MM.1S (cell line): ENCODE results near the gene MAP4.

Source experiments
- DNase-seq: peaks from one replicate; pipeline ENCODE4 v3.0.0-alpha.2; 2015
- H2AFZ ChIP-seq: fragments of 300-600 bp; sonication (generic); 2 replicates; pipeline ENCODE4 v1.6.0; 2016; ENCODE audit warnings: antibody characterized with exemption, low read length
- H3F3A ChIP-seq: fragments of 300-600 bp; sonication (generic); 2 replicates; pipeline ENCODE4 v1.6.1; 2016; ENCODE audit warnings: mild to moderate bottlenecking, antibody characterized with exemption, low read length, moderate library complexity, mixed read lengths; ENCODE audit not compliant: insufficient read depth
- H3K27ac ChIP-seq: fragments of 300-600 bp; sonication (generic); 2 replicates; pipeline ENCODE4 v1.5.1; 2016; ENCODE audit warnings: mild to moderate bottlenecking, low read length
- H3K27me3 ChIP-seq: fragments of 300-600 bp; sonication (generic); replicated peaks from 2 replicates; pipeline ENCODE4 v1.6.0; 2016; ENCODE audit warnings: low read length; ENCODE audit not compliant: insufficient read depth
- H3K36me3 ChIP-seq: fragments of 300-600 bp; sonication (generic); replicated peaks from 2 replicates; pipeline ENCODE4 v1.6.1; 2016; ENCODE audit warnings: mild to moderate bottlenecking, low read length, mixed read lengths; ENCODE audit not compliant: insufficient read depth
- H3K4me1 ChIP-seq: fragments of 300-600 bp; sonication (generic); 2 replicates; pipeline ENCODE4 v1.6.1; 2016; ENCODE audit warnings: low read length, mixed read lengths
- H3K4me2 ChIP-seq: fragments of 300-600 bp; sonication (generic); 2 replicates; pipeline ENCODE4 v1.6.0; 2016; ENCODE audit warnings: low read depth, low read length
- H3K4me3 ChIP-seq: fragments of 300-600 bp; sonication (generic); 2 replicates; pipeline ENCODE4 v1.5.1; 2016; ENCODE audit warnings: low read length, mixed read lengths
- H3K79me2 ChIP-seq: fragments of 300-600 bp; sonication (generic); 2 replicates; pipeline ENCODE4 v1.6.1; 2016; ENCODE audit warnings: mixed run types, low read length, mixed read lengths
- H3K9ac ChIP-seq: fragments of 300-600 bp; sonication (generic); 2 replicates; pipeline ENCODE4 v1.6.1; 2016; ENCODE audit warnings: low read length, mixed read lengths
- H3K9me2 ChIP-seq: fragments of 300-600 bp; sonication (generic); replicated peaks from 2 replicates; pipeline ENCODE4 v1.6.1; 2016; ENCODE audit warnings: mild to moderate bottlenecking, low read length, mixed read lengths; ENCODE audit not compliant: insufficient read depth
- H3K9me3 ChIP-seq: fragments of 300-600 bp; sonication (generic); replicated peaks from 2 replicates; pipeline ENCODE4 v1.6.1; 2016; ENCODE audit warnings: mild to moderate bottlenecking, low read length, mixed read lengths; ENCODE audit not compliant: insufficient read depth
- H4K20me1 ChIP-seq: fragments of 300-600 bp; sonication (generic); 2 replicates; pipeline ENCODE4 v1.6.1; 2016; ENCODE audit warnings: mild to moderate bottlenecking, low read length, moderate library complexity, mixed read lengths; ENCODE audit not compliant: insufficient read depth
- CTCF ChIP-seq: fragments of 300-600 bp; sonication (generic); IDR thresholded peaks from 2 replicates; pipeline ENCODE4 v1.5.1; 2016; ENCODE audit warnings: antibody characterized with exemption, low read length, mixed read lengths
- EZH2 ChIP-seq: fragments of 300-600 bp; sonication (generic); optimal IDR thresholded peaks from 2 replicates; pipeline ENCODE3; 2017; ENCODE audit warnings: low read depth, mild to moderate bottlenecking, antibody characterized with exemption, low read length, mixed read lengths
- EZH2phosphoT487 ChIP-seq: fragments of 300-600 bp; sonication (generic); IDR thresholded peaks from 2 replicates; pipeline ENCODE4 v1.6.1; 2018; ENCODE audit warnings: antibody characterized with exemption, low read length

MAP4 gene

GRCh38 chr3:47882338-47882737 lies 133.9 kb downstream of the MAP4 start:
- no peak overlapping the region for H2AFZ ChIP-seq
- no peaks in the 10 kb centered on the region for H3K79me2 ChIP-seq
- DNase-seq: no peak
- no peak overlapping the region for H3K4me3 ChIP-seq
- no peak overlapping the region for H3K9ac ChIP-seq
- H3K36me3 ChIP-seq: no peaks in the 10 kb centered on the region; the same call in 1 of the 2 replicates
- no peaks in the 10 kb centered on the region for H3K4me1 ChIP-seq
- H3K27me3 ChIP-seq: no peaks in the 10 kb centered on the region
- H3K9me3 ChIP-seq: no peaks in the 10 kb centered on the region
- no peaks in the 10 kb centered on the region for H3K9me2 ChIP-seq
- TF ChIP-seq EZH2 (no peak), EZH2phosphoT487 (no peak), CTCF (no peak)
- H4K20me1 ChIP-seq: no peaks in the 10 kb centered on the region
- H3F3A ChIP-seq: peaks cover 4% of the 10 kb centered on the region; the same call in 1 of the 2 replicates
- no peak overlapping the region for H3K4me2 ChIP-seq
- H3K27ac ChIP-seq: no peak overlapping the region

GRCh38 chr3:47877719-47878118 lies 138.5 kb downstream of the MAP4 start:
- no peaks in the 10 kb centered on the region for H4K20me1 ChIP-seq
- H3K27ac ChIP-seq: no peak overlapping the region
- no peak overlapping the region for H3K4me3 ChIP-seq
- DNase-seq: no peak
- no peak overlapping the region for H2AFZ ChIP-seq
- H3K36me3 ChIP-seq: no peaks in the 10 kb centered on the region
- no peaks in the 10 kb centered on the region for H3K4me1 ChIP-seq
- no peak for TF ChIP-seq CTCF
- TF ChIP-seq EZH2: no peak
- TF ChIP-seq EZH2phosphoT487: no peak
- no peaks in the 10 kb centered on the region for H3K9me3 ChIP-seq
- H3F3A ChIP-seq: no peaks in the 10 kb centered on the region
- no peak overlapping the region for H3K4me2 ChIP-seq
- no peaks in the 10 kb centered on the region for H3K27me3 ChIP-seq
- no peaks in the 10 kb centered on the region for H3K9me2 ChIP-seq
- H3K79me2 ChIP-seq: no peaks in the 10 kb centered on the region
- H3K9ac ChIP-seq: no peak overlapping the region

- Histone ChIP-seq H3K27ac (no peak overlapping the region), H3K79me2 (no peaks in the 10 kb centered on the region), H3K4me1 (no peaks in the 10 kb centered on the region), H3K36me3 (no peaks in the 10 kb centered on the region), H3K4me3 (no peak overlapping the region), H3K9me3 (no peaks in the 10 kb centered on the region), H3K9me2 (no peaks in the 10 kb centered on the region), H3K27me3 (no peaks in the 10 kb centered on the region), H3K9ac (no peak overlapping the region), H3K4me2 (no peak overlapping the region), H2AFZ (no peak overlapping the region), H4K20me1 (no peaks in the 10 kb centered on the region), H3F3A (no peaks in the 10 kb centered on the region)
- no peak for DNase-seq
- TF ChIP-seq CTCF: no peak
- no peak for TF ChIP-seq EZH2phosphoT487
- TF ChIP-seq EZH2: no peak
Measured at GRCh38 chr3:47877290-47877689, 138.9 kb downstream of the MAP4 start.
